Measurements from ENCODE around the gene ARHGAP23. TPM values are rescaled to one million over a fixed set of nuclear protein-coding genes. Genes with fewer than 3 reads are reported as not detected.

Gene ARHGAP23
- total RNA-seq, 1 experiment from 2014 or later: 97.9 TPM

DNA sequence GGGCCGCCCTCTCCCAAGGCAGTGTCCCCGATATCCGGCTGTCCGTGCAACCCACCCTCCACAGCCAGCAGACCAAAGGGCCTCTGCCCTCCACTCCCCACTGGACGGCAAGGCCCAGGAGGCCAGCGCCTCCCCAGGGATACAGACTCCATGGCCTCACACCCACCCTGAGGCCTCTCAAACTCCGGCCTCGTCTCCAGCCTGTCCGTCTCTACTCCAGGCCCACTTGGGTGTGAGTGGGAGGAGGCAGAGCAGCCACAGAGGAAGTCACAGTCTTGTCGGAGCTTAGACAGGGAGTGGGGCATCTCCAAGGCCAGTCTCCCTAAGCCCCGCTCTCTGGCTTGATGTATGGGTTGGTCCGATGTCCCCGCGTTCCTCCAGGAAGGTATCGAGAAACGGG is 104.2 kb downstream of the ARHGAP23 start:
- no peak overlapping the region for H2AK5ac ChIP-seq (ENCODE audit: insufficient read length, low read length)
- Mint-ChIP-seq H3K27ac (peak overlapping the region in 1 of 3 experiments; percentile 60; a peak in 1 of 7 replicates), H3K9me3 (no peaks in the 10 kb centered on the region), H3K4me1 (peaks cover 28 to 59% of the 10 kb centered on the region in 2 experiments), H3K4me3 (no peak overlapping the region), H3K36me3 (ENCODE audit: insufficient read depth in 1 of 3, low read depth in 3 of 3) (no peaks in the 10 kb centered on the region), H3K27me3 (ENCODE audit: low read depth) (peaks cover 47% of the 10 kb centered on the region)
- no peaks in the 10 kb centered on the region for H3K27me3 ChIP-seq (ENCODE audit: insufficient read depth, low read length)
- H3K9ac ChIP-seq (ENCODE audit: extremely low read depth, insufficient read length, low read length): no peak overlapping the region
- no peak overlapping the region for H2BK5ac ChIP-seq (ENCODE audit: insufficient read length, low read length)
- H3T11ph ChIP-seq (ENCODE audit: low read length): no peak overlapping the region
- H2BK15ac ChIP-seq (ENCODE audit: low read depth, low read length): no peak overlapping the region
- H3K27ac ChIP-seq (ENCODE audit: insufficient read length, low read depth, low read length): no peak overlapping the region
- H2AFZ ChIP-seq (ENCODE audit: low read length): no peak overlapping the region
- H2BK20ac ChIP-seq (ENCODE audit: low read depth, low read length, poor library complexity, severe bottlenecking): no peak overlapping the region
- H3K79me1 ChIP-seq (ENCODE audit: insufficient read depth, low read depth, low read length, poor library complexity, severe bottlenecking): no peaks in the 10 kb centered on the region
- H3K18ac ChIP-seq (ENCODE audit: insufficient read length, low read depth, low read length): no peak overlapping the region
- no peak overlapping the region for H3K56ac ChIP-seq (ENCODE audit: insufficient read length, low read depth, low read length)
- no peaks in the 10 kb centered on the region for H3K23me2 ChIP-seq (ENCODE audit: insufficient read length, low read depth, low read length, poor library complexity, severe bottlenecking)
- no peaks in the 10 kb centered on the region for H4K20me1 ChIP-seq (ENCODE audit: control insufficient read depth, insufficient read depth, insufficient read length)
- no peak overlapping the region for H4K91ac ChIP-seq (ENCODE audit: insufficient read length, low read depth, low read length)
- H3K4me2 ChIP-seq (ENCODE audit: insufficient read depth, insufficient read length, low read length): no peak overlapping the region
- TF ChIP-seq CTCF (conservative IDR thresholded peaks at IDR 0.05): no peak
- H3K14ac ChIP-seq (ENCODE audit: insufficient read depth, low read length): no peak overlapping the region
- no peak overlapping the region for H3K4ac ChIP-seq (ENCODE audit: low read depth, low read length)
- H3K23ac ChIP-seq (ENCODE audit: insufficient read length, low read depth, low read length): no peak overlapping the region
- H4K8ac ChIP-seq (replicated peaks; ENCODE audit: insufficient read length, low read depth, low read length): no peak overlapping the region
- no peak overlapping the region for H2BK12ac ChIP-seq (ENCODE audit: insufficient read length, low read depth, low read length)
- H2BK120ac ChIP-seq (ENCODE audit: low read depth, low read length, poor library complexity, severe bottlenecking): no peak overlapping the region
- H3K4me1 ChIP-seq (ENCODE audit: insufficient read depth, low read length): no peaks in the 10 kb centered on the region
- H3K9me3 ChIP-seq (ENCODE audit: control insufficient read depth, low read depth, low read length): no peaks in the 10 kb centered on the region
- no CpG with 5 or more reads among the region's 16 CpGs for WGBS (ENCODE audit: extremely low coverage, insufficient read length, low lambda C conversion rate)
- H3K79me2 ChIP-seq (ENCODE audit: insufficient read depth, low read length): no peaks in the 10 kb centered on the region
- H4K5ac ChIP-seq (ENCODE audit: insufficient read length, low read depth, low read length): no peak overlapping the region
- DNase-seq: no peak
